Gastrocnemius medialis (tissue), 4 donors: ENCODE data around the gene PID1.

Source experiments
- POLR2A ChIP-seq, 2 donors: fragments of 450-650 bp; IDR thresholded peaks; one replicate each; pipeline ENCODE4 v1.6.1; 2017; ENCODE audit warnings: antibody characterized with exemption in 2 of 2, mild to moderate bottlenecking in 2 of 2, moderate library complexity in 2 of 2
- TF ChIP-seq, protein P1 (sequence below), 5 experiments: fragments of 450-650 bp in 3 of 5; fragments of 200-600 bp in 2 of 5; sonication (generic) in 2 of 5; IDR thresholded peaks in 4 of 5; conservative IDR thresholded peaks in 1 of 5; 1 replicate in 4 of 5; 2 replicates in 1 of 5; pipeline ENCODE4 v1.5.1; 2016 to 2019; ENCODE audit warnings: antibody characterized with exemption in 5 of 5, mild to moderate bottlenecking in 3 of 5, moderate library complexity in 3 of 5

DNA sequence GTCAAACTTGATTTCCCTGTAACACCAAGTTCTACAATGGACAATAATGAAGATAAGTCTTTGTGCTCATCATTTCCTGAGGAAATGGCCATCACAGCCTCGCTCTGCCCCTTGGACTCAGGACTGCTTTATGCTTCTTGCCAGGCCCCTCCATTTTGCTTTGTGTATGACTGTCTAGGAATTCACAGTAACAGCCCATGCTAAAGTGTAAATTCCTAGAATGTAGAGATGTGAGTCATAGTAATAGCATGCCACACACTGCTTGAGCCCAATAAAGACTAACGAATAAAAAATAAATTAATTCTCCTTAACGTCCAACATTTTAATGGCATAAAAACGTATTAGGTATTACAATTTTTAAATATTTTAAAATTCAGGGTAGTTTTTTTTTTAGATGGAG, 226.5 kb downstream of the PID1 start:
- TF ChIP-seq, protein P1, sequence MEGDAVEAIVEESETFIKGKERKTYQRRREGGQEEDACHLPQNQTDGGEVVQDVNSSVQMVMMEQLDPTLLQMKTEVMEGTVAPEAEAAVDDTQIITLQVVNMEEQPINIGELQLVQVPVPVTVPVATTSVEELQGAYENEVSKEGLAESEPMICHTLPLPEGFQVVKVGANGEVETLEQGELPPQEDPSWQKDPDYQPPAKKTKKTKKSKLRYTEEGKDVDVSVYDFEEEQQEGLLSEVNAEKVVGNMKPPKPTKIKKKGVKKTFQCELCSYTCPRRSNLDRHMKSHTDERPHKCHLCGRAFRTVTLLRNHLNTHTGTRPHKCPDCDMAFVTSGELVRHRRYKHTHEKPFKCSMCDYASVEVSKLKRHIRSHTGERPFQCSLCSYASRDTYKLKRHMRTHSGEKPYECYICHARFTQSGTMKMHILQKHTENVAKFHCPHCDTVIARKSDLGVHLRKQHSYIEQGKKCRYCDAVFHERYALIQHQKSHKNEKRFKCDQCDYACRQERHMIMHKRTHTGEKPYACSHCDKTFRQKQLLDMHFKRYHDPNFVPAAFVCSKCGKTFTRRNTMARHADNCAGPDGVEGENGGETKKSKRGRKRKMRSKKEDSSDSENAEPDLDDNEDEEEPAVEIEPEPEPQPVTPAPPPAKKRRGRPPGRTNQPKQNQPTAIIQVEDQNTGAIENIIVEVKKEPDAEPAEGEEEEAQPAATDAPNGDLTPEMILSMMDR (IDR thresholded peaks at IDR 0.05 in 4 of 5, conservative IDR thresholded peaks at IDR 0.05 in 1 of 5): no peak
- no peak for TF ChIP-seq POLR2A (IDR thresholded peaks at IDR 0.05)
